ENCODE results near the gene EFNA3. TPM values are rescaled to one million over a fixed set of nuclear protein-coding genes. Genes with fewer than 3 reads are reported as not detected.

Gene EFNA3
- total RNA-seq (ENCODE audit: unreplicated experiment), result 14.6 TPM
- long read RNA-seq, transcript EFNA3-201 (5 exons, 1,782 nt), result major isoform, 14 of 15 reads
- long read RNA-seq, partial matches to known transcripts, result 0 of 15 reads
- long read RNA-seq, other reads (novel, unspliced or antisense), result 1 of 15 reads

GRCh38 chr1:155078469-155079209 lies at the start of gene EFNA3:
EFNA3 (plus strand) TSS chr1:155078837; CDS start chr1:155078942, 105 bp downstream.
- TF ChIP-seq CTCF (IDR thresholded peaks at IDR 0.05; ENCODE audit: partially characterized antibody, unreplicated experiment), result no peak
- Mint-ChIP-seq H3K27me3 (ENCODE audit: unreplicated experiment) (peaks cover 25% of the 10 kb centered on the region), H3K27ac (ENCODE audit: unreplicated experiment) (peak within 1 kb of the TSS; percentile 59), H3K4me1 (ENCODE audit: low read depth, unreplicated experiment) (peaks cover 34% of the 10 kb centered on the region), H3K36me3 (ENCODE audit: unreplicated experiment) (no peaks in the 10 kb centered on the region), H3K9me3 (ENCODE audit: unreplicated experiment) (peaks cover 18% of the 10 kb centered on the region), H3K4me3 (ENCODE audit: unreplicated experiment) (peak within 1 kb of the TSS; percentile 92)
- DNase-seq, result peak; percentile 72

GRCh38 chr1:155029513-155030242 lies 49.0 kb upstream of the EFNA3 start:
- no peak for TF ChIP-seq CTCF (IDR thresholded peaks at IDR 0.05; ENCODE audit: partially characterized antibody, unreplicated experiment)
- no peaks in the 10 kb centered on the region for H3K4me1 Mint-ChIP-seq (ENCODE audit: low read depth, unreplicated experiment)
- H3K27ac Mint-ChIP-seq (ENCODE audit: unreplicated experiment), result no peak overlapping the region
- no peak for DNase-seq
- peaks cover 7% of the 10 kb centered on the region for H3K27me3 Mint-ChIP-seq (ENCODE audit: unreplicated experiment)
- no peaks in the 10 kb centered on the region for H3K36me3 Mint-ChIP-seq (ENCODE audit: unreplicated experiment)
- H3K4me3 Mint-ChIP-seq (ENCODE audit: unreplicated experiment), result no peak overlapping the region
- peaks cover 7% of the 10 kb centered on the region for H3K9me3 Mint-ChIP-seq (ENCODE audit: unreplicated experiment)

GRCh38 chr1:155030243-155030795 lies 48.3 kb upstream of the EFNA3 start:
- no peak overlapping the region for H3K27ac Mint-ChIP-seq (ENCODE audit: unreplicated experiment)
- H3K36me3 Mint-ChIP-seq (ENCODE audit: unreplicated experiment), result no peaks in the 10 kb centered on the region
- TF ChIP-seq CTCF (IDR thresholded peaks at IDR 0.05; ENCODE audit: partially characterized antibody, unreplicated experiment), result no peak
- H3K9me3 Mint-ChIP-seq (ENCODE audit: unreplicated experiment), result peaks cover 10% of the 10 kb centered on the region
- no peaks in the 10 kb centered on the region for H3K4me1 Mint-ChIP-seq (ENCODE audit: low read depth, unreplicated experiment)
- peaks cover 6% of the 10 kb centered on the region for H3K27me3 Mint-ChIP-seq (ENCODE audit: unreplicated experiment)
- DNase-seq, result no peak
- no peak overlapping the region for H3K4me3 Mint-ChIP-seq (ENCODE audit: unreplicated experiment)

- Mint-ChIP-seq H3K4me3 (ENCODE audit: unreplicated experiment) (no peak overlapping the region), H3K9me3 (ENCODE audit: unreplicated experiment) (peaks cover 10% of the 10 kb centered on the region), H3K4me1 (ENCODE audit: low read depth, unreplicated experiment) (no peaks in the 10 kb centered on the region), H3K27ac (ENCODE audit: unreplicated experiment) (no peak overlapping the region), H3K36me3 (ENCODE audit: unreplicated experiment) (no peaks in the 10 kb centered on the region), H3K27me3 (ENCODE audit: unreplicated experiment) (peaks cover 6% of the 10 kb centered on the region)
- DNase-seq, result no peak
- no peak for TF ChIP-seq CTCF (IDR thresholded peaks at IDR 0.05; ENCODE audit: partially characterized antibody, unreplicated experiment)
These were observed 47.7 kb upstream of the EFNA3 start for GRCh38 chr1:155030899-155031298.
